Tongue (tissue), 2 donors: ENCODE measurements around the gene YPEL2. TPM values are rescaled to one million over a fixed set of nuclear protein-coding genes. Genes with fewer than 3 reads are reported as not detected.
A peak's percentile ranks its signal among the peaks of the same experiment; 100 is the strongest.

ENCODE experiments used
- DNase-seq: peaks from one replicate; pipeline ENCODE4 v3.0.0-alpha.2; 2015
- total RNA-seq: library from RNA; depleted of rRNA; stranded (reverse); fragments of >200 nt; gene quantifications from one replicate; pipeline ENCODE4 v1.2.3, GENCODE V29; 2014

The YPEL2 gene
- total RNA-seq, 1 donor from 2014 or later: 39.3 TPM

GRCh38 chr17:59357219-59357697 is 25.8 kb downstream of the YPEL2 start:
- no peak for DNase-seq

- DNase-seq: no peak
Measured at GRCh38 chr17:59357929-59358328, 26.5 kb downstream of the YPEL2 start.

- no peak for DNase-seq
Measured at GRCh38 chr17:59361386-59361785, 29.9 kb downstream of the YPEL2 start.

GRCh38 chr17:59361916-59362810 is 30.7 kb downstream of the YPEL2 start:
- DNase-seq: no peak

GRCh38 chr17:59362811-59363205 is 31.4 kb downstream of the YPEL2 start:
- DNase-seq: no peak

- DNase-seq: no peak
Measured at GRCh38 chr17:59365383-59365981, 34.0 kb downstream of the YPEL2 start.

- no peak for DNase-seq
Measured at GRCh38 chr17:59366040-59366757, 34.7 kb downstream of the YPEL2 start.

- peak; percentile 82 for DNase-seq
Measured at GRCh38 chr17:59366773-59367656, 35.6 kb downstream of the YPEL2 start.

GRCh38 chr17:59367657-59368045 is 36.2 kb downstream of the YPEL2 start:
- no peak for DNase-seq

GRCh38 chr17:59368218-59368857 is 36.9 kb downstream of the YPEL2 start:
- no peak for DNase-seq

- no peak for DNase-seq
Measured at GRCh38 chr17:59369031-59369975, 37.8 kb downstream of the YPEL2 start.

- peak; percentile 56 for DNase-seq
Measured at GRCh38 chr17:59370593-59371299, 39.3 kb downstream of the YPEL2 start.

GRCh38 chr17:59371416-59372100 is 40.1 kb downstream of the YPEL2 start:
- DNase-seq: no peak

GRCh38 chr17:59372138-59372751 is 40.8 kb downstream of the YPEL2 start:
- DNase-seq: peak; percentile 71

GRCh38 chr17:59373882-59374495 is 42.5 kb downstream of the YPEL2 start:
- no peak for DNase-seq

- DNase-seq: no peak
Measured at GRCh38 chr17:59374612-59375011, 43.2 kb downstream of the YPEL2 start.

GRCh38 chr17:59375857-59376256 is 44.4 kb downstream of the YPEL2 start:
- no peak for DNase-seq

- DNase-seq: no peak
Measured at GRCh38 chr17:59376506-59376905, 45.1 kb downstream of the YPEL2 start.
